Tongue (tissue), 2 donors: Measurements from ENCODE around the gene GPR12. TPM values are rescaled to one million over a fixed set of nuclear protein-coding genes. Genes with fewer than 3 reads are reported as not detected.
A peak's percentile ranks its signal among the peaks of the same experiment; 100 is the strongest.
"Not testable (repeated sequence)": the region's sequence is repeated elsewhere in the genome, so short reads cannot be mapped to it uniquely, and the experiment has no call there.

Source experiments
- DNase-seq: peaks from one replicate; pipeline ENCODE4 v3.0.0-alpha.2; 2015
- total RNA-seq: library from RNA; depleted of rRNA; stranded (reverse); fragments of >200 nt; gene quantifications from one replicate; pipeline ENCODE4 v1.2.3, GENCODE V29; 2014

The GPR12 gene
- total RNA-seq, 1 donor from 2014 or later, result 0.10 TPM

DNA sequence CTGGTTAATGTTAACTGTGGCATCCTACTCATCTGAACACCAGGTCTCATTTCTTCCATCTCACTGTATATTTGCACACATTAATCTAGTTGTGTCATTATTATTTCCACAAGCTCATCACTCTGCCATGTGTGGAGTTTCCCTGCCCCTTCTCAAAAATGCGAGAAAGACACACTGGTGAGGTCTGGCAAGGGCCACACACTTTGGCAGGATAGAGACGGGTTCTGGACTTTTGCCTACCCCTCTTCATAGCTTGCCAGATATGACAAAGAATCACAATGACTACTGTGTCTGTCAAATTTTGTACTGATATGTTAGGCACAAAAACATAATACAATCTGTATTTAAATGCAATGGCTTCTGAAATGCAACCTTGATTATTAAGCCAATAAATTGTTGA, 12.9 kb downstream of the GPR12 start:
- DNase-seq, result no peak

DNA sequence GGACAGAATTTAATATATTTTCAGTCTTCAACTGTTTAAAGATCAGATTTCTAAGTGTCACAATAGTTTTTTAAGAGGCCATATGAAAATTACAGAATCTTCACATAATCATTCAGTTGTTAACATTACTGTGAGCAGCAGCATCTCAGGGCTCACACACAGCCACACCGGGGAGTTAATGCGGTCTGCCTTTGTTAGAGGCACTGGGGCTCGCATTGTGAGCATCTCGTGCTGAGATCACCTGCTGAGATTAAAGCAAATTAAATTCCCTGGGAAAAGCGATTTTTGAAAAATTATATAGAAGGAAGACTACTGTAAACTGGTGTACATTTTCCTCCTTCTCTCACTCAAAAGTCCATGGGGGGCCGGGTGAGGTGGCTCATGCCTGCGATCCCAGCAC, 16.6 kb downstream of the GPR12 start:
- no peak for DNase-seq

DNA sequence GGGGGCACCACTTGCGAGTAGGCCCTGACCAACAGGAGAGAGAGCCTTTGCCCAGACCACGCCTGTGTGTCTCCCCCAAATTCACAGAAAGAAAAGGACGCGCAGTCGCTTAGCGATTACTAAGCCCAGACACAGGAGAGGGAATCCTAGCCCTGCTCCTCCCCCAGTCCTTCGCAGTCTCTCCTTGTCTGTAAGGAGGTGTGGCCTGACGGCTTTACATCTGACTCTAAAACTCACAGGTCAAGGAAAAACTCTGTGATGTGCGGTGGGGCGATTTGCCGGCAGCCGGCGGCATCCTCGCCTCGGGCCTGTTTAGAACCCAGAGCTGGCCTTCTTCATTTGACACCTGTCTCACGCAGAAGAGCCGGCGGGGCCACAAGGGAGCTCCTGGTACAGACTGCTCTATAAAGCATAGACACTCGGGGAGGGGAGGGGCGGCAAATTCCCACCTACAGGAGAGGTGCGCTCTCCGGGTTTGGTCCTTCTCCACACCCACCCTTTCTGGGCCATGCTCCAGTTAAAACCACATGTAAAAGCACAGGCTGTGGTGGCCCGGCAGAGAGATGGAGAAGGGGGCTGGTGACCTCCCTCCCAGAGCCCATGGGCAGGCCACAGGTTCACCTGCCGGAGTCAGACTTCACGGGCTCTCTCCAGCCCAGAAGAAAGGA, 17.8 kb downstream of the GPR12 start:
- no peak for DNase-seq

DNA sequence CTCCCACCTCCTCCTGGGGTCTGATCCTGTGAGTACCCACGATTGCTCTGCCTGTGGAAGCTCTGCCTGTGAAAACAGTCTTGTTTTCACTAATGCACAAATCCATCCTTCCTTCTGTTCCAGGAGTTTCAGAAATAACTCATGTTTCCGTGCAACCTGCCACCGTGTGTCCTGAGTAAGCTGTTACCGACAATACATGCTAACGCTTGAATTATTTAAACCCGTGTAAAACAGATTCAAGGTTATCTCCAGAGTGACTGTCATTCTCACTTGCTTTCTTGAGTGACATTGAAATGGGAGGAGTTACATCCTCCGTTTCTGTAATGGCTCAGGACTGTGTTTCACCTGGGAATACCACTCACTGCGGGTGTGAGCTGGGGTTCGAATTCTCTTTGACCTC, 24.9 kb downstream of the GPR12 start:
- DNase-seq, result no peak

DNA sequence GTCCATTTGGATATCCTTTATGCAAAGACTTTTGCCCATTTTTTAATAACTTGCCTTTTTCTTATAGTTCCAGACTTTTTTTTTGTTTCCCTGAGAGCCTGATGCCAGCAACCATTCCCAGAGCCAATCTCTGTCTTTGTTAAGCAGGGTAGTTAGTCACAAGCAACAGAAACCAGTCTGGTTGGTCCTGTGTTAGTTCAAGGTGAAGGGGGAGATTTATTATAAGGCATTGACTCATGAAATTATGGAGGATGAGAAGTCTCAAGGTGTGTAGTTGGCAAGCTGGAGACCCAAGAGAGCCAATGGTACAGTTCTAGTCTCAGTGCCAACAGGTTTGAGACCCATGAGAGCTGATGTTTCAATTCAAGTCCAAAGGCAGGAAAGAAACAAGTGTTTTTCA, 33.0 kb downstream of the GPR12 start:
- no peak for DNase-seq

DNA sequence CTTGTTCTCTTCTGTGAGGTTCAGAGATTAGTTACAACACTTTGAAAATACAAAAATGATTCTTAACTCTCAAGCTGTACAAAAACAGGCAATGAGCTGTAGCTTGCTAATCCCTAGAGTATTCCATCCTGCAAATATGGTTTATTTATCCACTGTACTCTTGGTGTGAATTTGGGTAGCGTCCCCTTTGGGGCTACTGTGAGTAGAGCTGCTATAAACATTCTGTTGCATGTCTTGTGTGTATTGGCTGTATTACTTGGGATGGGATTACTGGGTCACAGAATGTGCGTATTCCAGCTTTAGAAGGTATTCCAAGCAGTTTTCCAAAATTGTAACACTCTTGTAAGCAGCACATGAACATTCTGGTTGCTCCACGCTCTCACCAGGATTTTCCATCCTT, 33.5 kb downstream of the GPR12 start:
- DNase-seq, result peak; percentile 13

DNA sequence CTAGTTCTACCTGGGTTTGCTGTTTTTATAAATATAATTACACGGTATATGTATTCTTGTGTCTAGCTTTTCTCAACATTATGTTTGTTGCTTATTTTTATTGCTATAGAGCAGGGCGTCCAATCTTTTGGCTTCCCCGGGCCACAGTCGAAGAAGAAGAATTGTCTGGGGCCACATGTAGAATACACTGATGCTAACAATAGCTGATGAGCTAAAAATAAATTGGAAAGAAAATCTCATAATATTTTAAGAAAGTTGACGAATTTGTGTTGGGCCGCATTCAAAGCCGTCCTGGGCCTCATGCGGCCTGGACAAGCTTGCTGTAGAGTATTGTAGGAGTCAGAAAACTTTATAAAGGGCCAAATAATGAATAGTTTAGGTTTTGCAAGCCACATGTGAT, 33.9 kb downstream of the GPR12 start:
- DNase-seq, result peak; percentile 4

DNA sequence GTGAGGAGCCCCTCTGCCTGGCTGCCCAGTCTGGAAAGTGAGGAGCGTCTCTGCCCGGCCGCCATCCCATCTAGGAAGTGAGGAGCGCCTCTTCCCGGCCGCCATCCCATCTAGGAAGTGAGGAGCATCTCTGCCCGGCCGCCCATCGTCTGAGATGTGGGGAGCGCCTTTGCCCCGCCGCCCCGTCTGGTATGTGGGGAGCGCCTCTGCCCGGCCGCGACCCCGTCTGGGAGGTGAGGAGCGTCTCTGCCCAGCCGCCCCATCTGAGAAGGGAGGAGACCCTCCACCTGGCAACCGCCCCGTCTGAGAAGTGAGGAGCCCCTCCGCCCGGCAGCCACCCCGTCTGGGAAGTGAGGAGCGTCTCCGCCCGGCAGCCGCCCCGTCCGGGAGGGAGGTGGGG, 37.0 kb downstream of the GPR12 start:
- not testable (repeated sequence) for DNase-seq

DNA sequence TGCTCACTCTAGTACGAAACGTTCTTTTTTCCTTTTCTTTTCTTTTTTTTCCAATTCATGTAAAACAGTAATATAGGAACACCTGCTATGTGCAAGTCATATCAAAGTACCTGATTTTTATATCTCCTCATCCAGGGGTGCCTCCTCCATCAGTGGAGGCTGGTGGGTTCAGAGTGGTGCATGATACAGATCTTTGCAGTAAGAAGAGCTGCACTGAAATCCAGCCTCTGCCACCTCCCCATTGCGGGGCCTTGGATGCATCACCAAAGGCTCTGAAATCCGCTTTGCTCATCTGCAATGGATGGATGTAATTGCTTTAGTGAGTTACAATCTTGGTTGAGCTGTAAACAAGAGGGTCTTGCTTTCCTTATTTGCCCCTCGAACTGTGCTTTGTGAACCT, 38.3 kb downstream of the GPR12 start:
- no peak for DNase-seq

DNA sequence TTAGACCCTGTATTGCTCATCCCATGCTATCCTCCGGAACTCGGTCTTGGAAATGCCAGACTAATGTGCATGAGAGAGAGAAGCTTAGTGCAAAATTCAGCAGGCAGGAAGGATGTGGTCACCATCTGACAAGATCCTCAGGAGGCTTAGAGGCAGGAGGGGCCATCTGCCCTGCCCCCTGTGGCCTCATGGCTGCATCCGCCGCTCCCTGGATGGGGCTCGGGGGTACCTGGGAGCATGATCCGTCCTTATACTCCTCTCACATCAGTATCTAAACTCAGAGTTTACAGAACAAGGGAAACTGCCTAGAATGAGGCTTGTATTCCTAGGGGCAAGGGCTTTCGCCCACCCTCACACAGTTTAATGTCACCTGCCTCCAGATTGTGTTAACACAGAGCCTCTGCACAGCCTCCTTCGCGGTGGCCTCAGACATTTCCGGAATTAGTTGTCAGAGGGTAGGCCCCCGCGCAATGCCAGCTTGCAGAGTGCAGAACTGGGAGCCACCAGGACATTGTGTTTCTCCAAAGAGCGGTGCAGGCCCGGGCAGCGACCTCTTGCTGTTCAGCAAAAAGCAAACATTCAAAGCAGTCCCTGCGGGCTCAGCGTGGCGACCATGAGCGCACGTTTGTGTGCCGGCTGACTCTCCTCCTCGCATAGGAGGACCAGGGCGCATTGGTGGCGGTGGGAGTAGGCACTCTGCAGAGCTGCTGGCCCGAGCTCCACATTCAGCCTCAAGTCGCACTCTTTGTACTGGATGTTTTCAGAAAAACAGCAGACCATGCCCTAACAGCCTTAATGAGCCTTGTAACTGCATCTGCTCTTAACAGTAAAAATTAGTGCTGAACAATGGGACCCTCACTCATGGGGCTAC, 39.1 kb downstream of the GPR12 start:
- DNase-seq, result no peak

DNA sequence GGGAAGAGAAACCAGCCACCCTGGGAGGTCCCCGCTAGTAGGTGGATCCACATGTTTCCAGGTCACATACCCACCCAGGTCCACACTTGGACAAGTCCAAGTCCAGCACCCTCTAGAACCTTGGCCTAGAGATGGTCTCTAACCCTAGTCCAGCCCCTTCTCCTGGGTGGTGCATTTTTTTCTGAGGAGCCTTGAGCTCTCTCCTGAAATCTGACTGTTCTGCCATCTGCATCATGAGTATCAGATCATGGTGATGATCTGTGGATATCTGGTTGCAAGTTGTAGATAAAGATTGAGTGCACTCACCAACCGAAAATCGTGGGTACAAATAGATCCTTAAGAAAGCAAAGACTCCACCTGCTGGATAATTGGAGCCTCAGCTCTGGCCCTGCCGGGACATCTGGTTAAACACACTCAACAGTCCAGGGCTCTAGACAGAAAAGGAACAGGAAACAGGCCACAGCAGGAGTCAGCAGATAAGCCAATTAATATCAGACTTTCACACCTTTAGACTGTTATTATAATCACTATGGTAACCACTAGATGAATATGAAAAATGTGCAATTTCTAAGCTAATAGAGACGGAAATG, 41.1 kb downstream of the GPR12 start:
- no peak for DNase-seq

DNA sequence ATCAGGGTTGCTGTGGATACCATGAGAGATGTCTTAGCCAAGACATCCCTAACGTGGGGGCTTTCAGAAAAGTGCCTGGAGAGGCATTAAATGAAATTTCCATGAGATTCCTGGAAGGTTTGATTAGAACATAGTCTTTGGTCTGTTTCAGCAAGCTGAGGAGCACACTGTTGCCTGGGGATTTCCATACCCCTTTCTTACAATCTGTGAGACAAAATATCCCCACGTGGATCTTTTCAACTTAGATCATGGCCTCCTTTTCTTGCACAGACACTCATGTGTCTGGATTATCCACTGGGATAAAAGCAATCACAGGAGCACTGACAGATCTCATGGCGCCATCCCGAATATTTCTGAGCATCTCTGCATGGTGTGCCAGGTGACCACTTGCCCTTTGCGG, 41.7 kb downstream of the GPR12 start:
- DNase-seq, result no peak

DNA sequence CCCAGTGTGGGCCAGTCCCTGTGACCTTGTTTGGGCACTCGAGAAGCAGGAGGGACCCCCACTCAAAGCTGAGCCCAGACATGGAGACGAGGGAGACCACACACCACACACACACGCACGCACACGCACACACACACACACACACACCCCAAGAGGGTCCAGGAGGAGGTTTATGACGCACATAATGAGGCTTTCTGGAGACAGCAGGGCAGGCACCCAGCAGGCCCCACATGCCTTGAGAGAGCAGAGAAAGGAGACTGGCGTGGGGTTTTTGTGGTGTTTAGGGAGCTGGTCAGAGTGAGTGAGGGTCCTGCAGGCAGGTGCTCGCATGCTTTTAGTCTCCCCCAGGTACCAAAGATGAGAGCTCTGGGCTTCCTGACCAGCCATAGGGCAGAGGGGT, 42.4 kb downstream of the GPR12 start:
- DNase-seq, result no peak

DNA sequence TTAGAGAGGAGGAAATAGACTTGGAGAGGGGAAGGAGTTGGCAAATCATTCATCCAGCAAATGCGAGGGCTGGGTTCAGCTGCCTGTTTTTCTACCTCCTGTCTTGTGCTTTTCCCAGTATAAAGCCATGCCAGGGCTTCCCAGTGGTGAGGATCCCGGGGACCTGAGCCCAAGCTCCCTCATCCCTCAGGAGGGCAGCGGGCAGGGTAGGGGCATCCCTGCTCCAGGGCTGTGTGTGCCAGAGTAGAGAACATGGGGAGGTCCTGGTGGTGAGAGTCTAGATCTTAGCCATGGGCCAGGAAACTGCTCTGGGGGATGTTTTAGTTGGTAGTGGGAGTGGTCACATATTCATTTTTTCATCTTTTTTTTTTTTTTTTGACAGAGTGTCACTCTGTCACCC, 43.6 kb downstream of the GPR12 start:
- no peak for DNase-seq

DNA sequence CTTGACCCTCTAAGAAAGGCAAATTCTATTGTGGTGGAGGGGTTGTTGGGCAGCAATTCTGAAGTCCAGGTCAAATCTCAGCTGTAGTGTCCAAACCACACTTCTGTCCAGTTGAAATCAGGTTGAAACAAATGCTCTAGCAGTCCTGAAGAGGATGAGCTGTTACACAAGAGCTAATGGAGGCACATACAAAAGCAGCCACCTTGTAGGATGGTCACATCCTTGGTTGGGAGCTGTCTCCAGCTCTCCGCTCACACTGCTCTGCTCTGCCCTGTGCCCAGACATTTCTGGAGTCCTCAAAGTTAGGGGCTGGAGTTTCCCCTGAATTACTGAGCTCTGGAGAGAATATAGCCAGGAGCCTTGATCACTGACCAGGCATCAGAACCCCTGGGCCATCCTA, 47.2 kb downstream of the GPR12 start:
- no peak for DNase-seq

DNA sequence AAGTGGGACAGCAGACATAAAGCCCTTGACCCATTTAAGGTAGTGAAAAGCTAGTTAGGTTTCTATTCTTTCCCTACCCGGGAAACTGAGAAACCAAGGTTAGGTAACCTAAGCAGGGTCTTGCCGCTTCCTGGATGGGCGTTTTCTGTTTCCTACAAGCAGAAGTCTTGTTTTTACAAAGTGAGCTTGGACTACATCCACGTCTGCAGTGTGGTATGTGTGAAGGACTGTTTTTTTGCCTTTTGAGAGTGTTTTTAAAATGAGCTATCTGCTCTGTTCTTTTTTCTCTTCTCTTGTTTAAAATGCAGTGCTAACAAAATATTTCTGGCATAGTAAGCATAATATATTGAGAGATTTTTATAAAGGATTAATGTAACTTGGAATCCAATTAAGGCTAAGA, 49.4 kb downstream of the GPR12 start:
- DNase-seq, result no peak

DNA sequence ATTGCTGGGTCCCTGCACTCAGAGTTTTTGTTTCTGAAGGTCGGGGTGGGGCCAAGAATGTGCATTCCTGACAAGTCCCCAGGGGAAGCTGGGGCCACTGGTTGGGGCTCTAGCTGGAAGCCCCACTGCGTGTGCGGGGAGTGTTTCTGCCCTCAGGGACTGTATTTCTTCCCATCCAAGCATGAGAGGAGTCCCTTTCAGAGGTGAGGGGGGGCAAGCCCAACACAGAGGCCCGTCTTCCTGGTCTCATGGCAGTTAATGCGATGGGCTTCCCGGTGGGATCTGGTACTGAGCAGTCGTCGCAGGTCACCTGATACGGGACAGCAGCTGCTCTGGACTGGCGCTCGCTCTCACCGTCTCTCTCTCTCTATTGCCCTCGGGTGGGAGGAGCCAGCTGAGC, 50.4 kb downstream of the GPR12 start:
- DNase-seq, result peak; percentile 49

DNA sequence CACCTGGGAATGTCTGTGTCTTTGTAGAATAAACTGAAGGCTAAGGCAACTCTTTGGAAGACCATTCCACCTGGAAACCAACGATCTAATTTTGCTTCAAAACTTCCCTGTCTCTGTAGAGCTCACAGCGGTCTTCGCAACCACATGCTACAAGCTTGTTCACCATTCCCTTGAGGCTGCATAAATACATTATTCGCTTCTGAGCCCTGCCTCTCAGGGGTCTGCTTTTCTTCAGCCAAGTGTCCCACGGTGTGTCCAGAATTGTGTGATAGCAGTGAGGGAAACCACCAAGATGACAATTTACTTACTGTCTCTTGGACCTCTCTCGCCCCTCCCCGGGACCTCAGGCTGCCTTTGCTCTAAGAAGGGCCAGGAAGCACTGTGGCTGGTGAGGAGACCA, 51.1 kb downstream of the GPR12 start:
- DNase-seq, result no peak

DNA sequence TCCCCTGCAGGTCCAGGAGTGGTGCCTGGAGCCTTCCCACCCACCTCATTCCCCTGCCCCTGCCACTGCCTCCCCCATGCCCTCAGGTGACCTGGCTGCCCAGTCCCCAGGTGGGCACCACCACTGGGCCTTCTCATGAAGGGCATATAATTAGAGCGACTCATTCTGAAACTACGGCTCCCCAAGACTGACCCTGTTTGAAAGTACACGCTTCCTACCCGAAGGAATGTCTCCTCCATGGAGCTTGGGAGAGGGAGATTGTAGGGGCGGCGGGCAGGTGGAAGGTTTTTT, 52.6 kb downstream of the GPR12 start:
- no peak for DNase-seq

DNA sequence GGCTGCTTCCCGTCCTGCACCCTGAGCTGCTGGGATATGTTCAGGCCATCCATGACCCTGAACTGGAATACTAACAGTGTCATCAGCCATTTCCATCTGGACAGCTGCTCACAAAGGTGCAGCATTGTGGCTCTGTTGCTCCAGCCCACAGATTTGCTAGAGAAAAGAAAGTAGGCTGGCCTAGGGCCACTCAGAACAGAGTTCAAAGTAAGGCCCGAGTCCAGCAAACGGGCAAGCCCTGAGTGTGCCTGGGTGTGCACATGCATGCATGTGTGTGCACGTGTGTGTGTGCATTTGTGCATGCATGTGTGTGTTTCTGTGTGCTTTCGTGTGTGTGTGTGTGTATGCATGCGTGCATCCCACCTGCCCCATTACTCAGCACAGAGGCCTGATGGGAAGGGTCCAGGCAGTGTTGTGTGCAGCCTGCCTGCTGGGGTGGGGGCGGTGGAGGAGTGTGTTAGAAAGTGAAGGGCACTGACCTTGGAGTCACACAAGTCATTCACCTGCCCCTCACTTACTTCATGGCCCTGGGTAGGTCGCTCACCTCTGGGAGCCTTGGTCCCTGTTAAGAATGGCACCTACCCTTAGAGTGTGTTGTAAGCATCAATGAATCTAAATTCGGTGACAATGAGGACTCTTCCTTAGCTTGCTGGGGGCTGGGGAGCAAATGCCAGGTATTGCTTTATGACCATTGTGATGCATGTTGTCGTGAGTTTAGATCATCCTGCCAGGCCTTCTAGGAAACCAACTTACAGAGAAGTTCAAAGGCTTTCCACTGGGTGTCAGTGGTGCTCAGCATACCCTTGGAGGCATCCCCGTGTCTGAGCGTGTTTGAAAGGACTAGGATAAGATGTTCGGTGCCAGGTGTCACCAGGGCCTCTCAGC, 53.2 kb downstream of the GPR12 start:
- peak; percentile 82 for DNase-seq

DNA sequence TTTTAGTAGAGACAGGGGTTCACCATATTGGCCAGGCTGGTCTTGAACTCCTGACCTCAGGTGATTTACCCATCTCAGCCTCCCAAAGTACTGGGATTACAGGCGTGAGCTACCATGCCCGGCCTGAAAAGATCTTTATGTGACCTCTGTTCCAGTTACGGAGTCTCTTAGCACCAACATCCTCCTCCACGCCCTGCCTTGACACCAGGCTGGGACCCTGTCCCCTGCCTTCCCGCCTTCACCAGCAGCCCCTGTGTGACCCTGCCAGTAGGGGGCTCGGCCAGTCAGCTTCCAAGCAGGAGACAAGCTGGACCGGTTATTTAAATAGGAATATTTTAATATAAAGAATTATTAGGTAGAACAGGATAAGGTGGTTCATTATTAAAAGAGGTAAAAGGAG, 54.2 kb downstream of the GPR12 start:
- no peak for DNase-seq

DNA sequence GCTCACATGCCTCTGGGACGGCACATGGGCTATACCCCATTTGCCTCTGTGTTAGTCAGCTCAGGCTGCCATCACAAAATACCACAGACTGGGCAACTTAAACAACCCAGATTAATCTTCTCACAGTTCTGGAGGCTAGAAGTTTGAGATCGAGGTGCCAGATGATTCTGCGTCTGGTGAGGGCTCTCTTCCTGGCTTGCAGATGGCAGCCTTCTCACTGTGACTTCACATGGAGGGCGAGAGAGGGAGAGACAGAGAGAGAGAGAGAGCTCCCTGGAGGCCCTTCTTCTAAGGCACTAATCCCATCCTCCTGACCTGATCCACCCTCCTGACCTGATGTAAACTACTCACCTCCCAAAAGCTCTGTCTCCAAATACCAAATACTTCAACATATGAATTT, 55.0 kb downstream of the GPR12 start:
- DNase-seq, result no peak
